H1 (cell line): ENCODE data around the gene RAN. TPM values are rescaled to one million over a fixed set of nuclear protein-coding genes. Genes with fewer than 3 reads are reported as not detected.

Source experiments
- CTCF ChIA-PET: fragments of 300-600 bp; sonication (Branson Sonifier 250); formaldehyde crosslinking; loops from one replicate; lab custom pipeline; 2021; ENCODE audit not compliant: partially characterized antibody; lab: Charles Lee
- POLR2A ChIA-PET: fragments of 300-600 bp; sonication (Branson Sonifier 250); formaldehyde crosslinking; loops from one replicate; lab custom pipeline; 2021; ENCODE audit warnings: inconsistent platforms; ENCODE audit not compliant: partially characterized antibody; lab: Charles Lee
- DNase-seq, 2 experiments: peaks; one replicate each; pipeline versions ENCODE4 v3.0.0 to v3.0.0-alpha.2; 2010 to 2022; ENCODE audit warnings: low spot score in 2 of 2, low read depth in 1 of 2, mixed read lengths in 1 of 2
- FAIRE-seq: peaks from 2 replicates; lab custom pipeline; 2011; peaks lifted over from hg19 to GRCh38; lab: Jason Lieb, UNC
- H2AFZ ChIP-seq: 2 replicates; pipeline ENCODE4 v1.8.1; 2012; ENCODE audit warnings: low read length, inconsistent platforms
- H2AK5ac ChIP-seq: 2 replicates; pipeline ENCODE4 v1.6.1; 2013; ENCODE audit warnings: low read depth, low read length
- H2BK120ac ChIP-seq: replicated peaks from 2 replicates; pipeline ENCODE3; 2013; ENCODE audit warnings: low read depth, low read length, inconsistent platforms
- H2BK12ac ChIP-seq: 2 replicates; pipeline ENCODE4 v1.6.1; 2013; ENCODE audit warnings: low read depth, low read length
- H2BK15ac ChIP-seq: 2 replicates; pipeline ENCODE4 v1.6.1; 2013; ENCODE audit warnings: low read length
- H2BK20ac ChIP-seq: 2 replicates; pipeline ENCODE4 v1.6.1; 2013; ENCODE audit warnings: low read length
- H2BK5ac ChIP-seq: 2 replicates; pipeline ENCODE4 v1.6.1; 2013; ENCODE audit warnings: low read depth, low read length
- H3K14ac ChIP-seq: 2 replicates; pipeline ENCODE4 v1.6.1; 2013; ENCODE audit warnings: inconsistent platforms; ENCODE audit not compliant: insufficient read length
- H3K18ac ChIP-seq: 2 replicates; pipeline ENCODE4 v1.6.1; 2013; ENCODE audit warnings: low read length; ENCODE audit errors: extremely low read depth
- H3K23ac ChIP-seq: 2 replicates; pipeline ENCODE4 v1.6.1; 2013; ENCODE audit warnings: inconsistent platforms; ENCODE audit not compliant: insufficient read length
- H3K23me2 ChIP-seq: 2 replicates; pipeline ENCODE4 v1.6.1; 2013; ENCODE audit warnings: low read depth, low read length
- H3K27ac ChIP-seq: 2 replicates; pipeline ENCODE4 v1.6.1; 2011; ENCODE audit warnings: low read depth, low read length, inconsistent platforms
- H3K27me3 ChIP-seq, 4 experiments: replicated peaks in 1 of 4; 1 replicate in 1 of 4; 2 replicates in 3 of 4; pipeline versions ENCODE4 v1.6.1 to v1.8.1; 2011 to 2013; ENCODE audit warnings: low read length in 3 of 4, mild to moderate bottlenecking in 3 of 4, inconsistent platforms in 2 of 4, mixed read lengths in 2 of 4, moderate library complexity in 1 of 4; ENCODE audit not compliant: control insufficient read depth in 3 of 4, insufficient read depth in 3 of 4; ENCODE audit errors: extremely low read depth in 1 of 4
- H3K36me3 ChIP-seq, 4 experiments: 2 replicates each; pipeline versions ENCODE4 v1.6.1 to v1.8.1; 2011 to 2013; ENCODE audit warnings: mild to moderate bottlenecking in 4 of 4, low read length in 3 of 4, moderate library complexity in 2 of 4, control low read depth in 1 of 4, inconsistent platforms in 1 of 4; ENCODE audit not compliant: insufficient read depth in 4 of 4, control insufficient read depth in 2 of 4
- H3K4ac ChIP-seq: replicated peaks from 2 replicates; pipeline ENCODE3; 2013; ENCODE audit warnings: low read length, low read depth, mixed read lengths, inconsistent platforms; ENCODE audit not compliant: insufficient read length
- H3K4me1 ChIP-seq, 4 experiments: replicated peaks in 1 of 4; 1 replicate in 1 of 4; 2 replicates in 3 of 4; pipeline versions ENCODE4 v1.6.1 to v1.8.1; 2011 to 2013; ENCODE audit warnings: low read length in 3 of 4, inconsistent platforms in 2 of 4, mixed read lengths in 1 of 4; ENCODE audit not compliant: insufficient read depth in 4 of 4, control insufficient read depth in 3 of 4
- H3K4me2 ChIP-seq, 2 experiments: 2 replicates each; pipeline versions ENCODE4 v1.6.1 to v1.8.1; 2011 to 2013; ENCODE audit warnings: low read depth in 2 of 2, low read length in 2 of 2, control low read depth in 1 of 2, inconsistent platforms in 1 of 2, mild to moderate bottlenecking in 1 of 2; ENCODE audit not compliant: insufficient read depth in 1 of 2
- H3K4me3 ChIP-seq, 4 experiments: fragments of 200-600, 300-600 bp in 1 of 4; sonication (generic), shearing (Covaris generic), sonication (Bioruptor Twin) in 1 of 4; 2 replicates each; pipeline versions ENCODE4 v1.5.1 to v1.8.1; 2011 to 2016; ENCODE audit warnings: low read length in 4 of 4, low read depth in 3 of 4, control low read depth in 2 of 4, inconsistent platforms in 2 of 4, mild to moderate bottlenecking in 2 of 4, mixed read lengths in 1 of 4, moderate library complexity in 1 of 4; ENCODE audit not compliant: insufficient read depth in 2 of 4; ENCODE audit errors: extremely low read depth in 1 of 4
- H3K56ac ChIP-seq: replicated peaks from 2 replicates; pipeline ENCODE3; 2013; ENCODE audit warnings: low read depth, mild to moderate bottlenecking, mixed read lengths, low read length, inconsistent platforms; ENCODE audit not compliant: insufficient read length
- H3K79me1 ChIP-seq: 2 replicates; pipeline ENCODE4 v1.6.1; 2013; ENCODE audit warnings: low read depth, low read length, control low read depth
- H3K79me2 ChIP-seq, 2 experiments: 2 replicates each; pipeline versions ENCODE4 v1.6.1 to v1.8.1; 2012 to 2013; ENCODE audit warnings: low read length in 2 of 2, mild to moderate bottlenecking in 2 of 2, inconsistent platforms in 1 of 2; ENCODE audit not compliant: insufficient read depth in 2 of 2, control insufficient read depth in 1 of 2
- H3K9ac ChIP-seq, 4 experiments: replicated peaks in 1 of 4; 1 replicate in 1 of 4; 2 replicates in 3 of 4; pipeline versions ENCODE4 v1.6.1 to v1.8.1; 2011 to 2013; ENCODE audit warnings: low read depth in 3 of 4, low read length in 3 of 4, control low read depth in 2 of 4, mild to moderate bottlenecking in 2 of 4, moderate library complexity in 2 of 4, inconsistent platforms in 1 of 4; ENCODE audit errors: extremely low read depth in 1 of 4
- H3K9me3 ChIP-seq, 2 experiments: 2 replicates each; pipeline versions ENCODE4 v1.6.1 to v1.8.1; 2012 to 2013; ENCODE audit warnings: mild to moderate bottlenecking in 2 of 2, moderate library complexity in 2 of 2, control low read depth in 1 of 2, inconsistent platforms in 1 of 2, low read depth in 1 of 2, low read length in 1 of 2, mixed read lengths in 1 of 2; ENCODE audit not compliant: insufficient read depth in 2 of 2
- H4K20me1 ChIP-seq, 2 experiments: replicated peaks in 1 of 2; 2 replicates each; pipeline versions ENCODE3 to v1.8.1; 2011 to 2013; ENCODE audit warnings: inconsistent platforms in 2 of 2, low read length in 2 of 2, mild to moderate bottlenecking in 1 of 2; ENCODE audit not compliant: insufficient read depth in 2 of 2, control insufficient read depth in 1 of 2
- H4K5ac ChIP-seq: 2 replicates; pipeline ENCODE4 v1.6.1; 2013; ENCODE audit warnings: low read length, low read depth, mixed read lengths, inconsistent platforms; ENCODE audit not compliant: insufficient read length
- H4K8ac ChIP-seq: 2 replicates; pipeline ENCODE4 v1.8.0; 2013; ENCODE audit warnings: mild to moderate bottlenecking, moderate library complexity, low read length, inconsistent platforms; ENCODE audit not compliant: insufficient read depth; ENCODE audit errors: extremely low read depth
- H4K91ac ChIP-seq: replicated peaks from 2 replicates; pipeline ENCODE3; 2013; ENCODE audit warnings: low read length, mixed read lengths, inconsistent platforms; ENCODE audit not compliant: insufficient read length
- ASH2L ChIP-seq: fragments of 200-600, 300-600 bp; sonication (generic); IDR thresholded peaks from one replicate; pipeline ENCODE4 v1.7.1; 2017; ENCODE audit warnings: low read length
- BCL11A ChIP-seq, 2 experiments: IDR thresholded peaks; one replicate each; pipeline ENCODE4 v1.6.1; 2011; ENCODE audit warnings: low read depth in 2 of 2, low read length in 2 of 2, mild to moderate bottlenecking in 2 of 2
- EZH2 ChIP-seq: fragments of 200-600 bp; sonication (generic); IDR thresholded peaks from 2 replicates; pipeline ENCODE4 v1.7.1; 2012; ENCODE audit warnings: low read depth, mild to moderate bottlenecking, moderate library complexity, low read length, inconsistent platforms; ENCODE audit not compliant: severe bottlenecking
- POU5F1 ChIP-seq: IDR thresholded peaks from 2 replicates; pipeline ENCODE4 v1.6.1; 2011; ENCODE audit warnings: low read depth, mild to moderate bottlenecking, low read length, moderate library complexity
- RBBP5 ChIP-seq: IDR thresholded peaks from 2 replicates; pipeline ENCODE4 v1.7.1; 2012; ENCODE audit warnings: low read depth, mild to moderate bottlenecking, inconsistent platforms, low read length, moderate library complexity, borderline replicate concordance
- RXRA ChIP-seq: IDR thresholded peaks from 2 replicates; pipeline ENCODE4 v1.6.1; 2011; ENCODE audit warnings: low read depth, mild to moderate bottlenecking, low read length, moderate library complexity; ENCODE audit not compliant: insufficient read depth
- SIN3A ChIP-seq, 2 experiments: IDR thresholded peaks in 1 of 2; conservative IDR thresholded peaks in 1 of 2; 2 replicates each; pipeline ENCODE4 v1.6.1; 2011 to 2012; ENCODE audit warnings: low read length in 2 of 2, improper control_type of control experiment in 1 of 2, low read depth in 1 of 2, mild to moderate bottlenecking in 1 of 2
- SIX5 ChIP-seq: IDR thresholded peaks from 2 replicates; pipeline ENCODE4 v1.6.1; 2011; ENCODE audit warnings: mild to moderate bottlenecking, low read depth, low read length
- SP1 ChIP-seq: IDR thresholded peaks from 2 replicates; pipeline ENCODE4 v1.6.1; 2011; ENCODE audit warnings: low read depth, low read length
- SRF ChIP-seq: IDR thresholded peaks from 2 replicates; pipeline ENCODE4 v1.6.1; 2011; ENCODE audit warnings: mild to moderate bottlenecking, low read depth, low read length, moderate library complexity
- TAF1 ChIP-seq: IDR thresholded peaks from 2 replicates; pipeline ENCODE4 v1.6.1; 2011; ENCODE audit warnings: mild to moderate bottlenecking, low read depth, low read length
- ZNF274 ChIP-seq: IDR thresholded peaks from 2 replicates; pipeline ENCODE4 v1.7.0; 2012; ENCODE audit warnings: low read length, borderline replicate concordance; ENCODE audit errors: extremely low read depth
- WGBS, 2 experiments: shearing (Covaris generic) in 1 of 2; methylation state at CpG; one replicate each; pipeline versions ENCODE4 v1.1.6 to v1.1.7; 2013 to 2015; ENCODE audit warnings: low lambda C conversion rate in 2 of 2, mixed read lengths in 2 of 2, inconsistent platforms in 1 of 2, low coverage in 1 of 2, missing lambda C conversion rate in 1 of 2; ENCODE audit not compliant: insufficient replicate concordance in 2 of 2, insufficient coverage in 1 of 2, insufficient read length in 1 of 2; ENCODE audit errors: extremely low coverage in 1 of 2, missing lambda C conversion rate in 1 of 2; 5-methylcytosine and 5-hydroxymethylcytosine counted together
- polyA plus RNA-seq, 7 experiments: library from polyadenylated mRNA; depleted of rRNA in 3 of 7; stranded (reverse) in 5 of 7; unstranded in 2 of 7; fragments of >200 nt in 5 of 7; fragments of 200-250 nt in 2 of 7; gene quantifications; 1 replicate in 5 of 7; 2 replicates in 1 of 7; 4 replicates in 1 of 7; pipeline versions ENCODE4 v1.2.1 to v1.2.3, GENCODE V29; 2011 to 2013; ENCODE audit warnings: missing spikeins in 2 of 7, mixed read lengths in 2 of 7
- total RNA-seq: library from RNA; stranded (reverse); fragmentation: NEBNext Ultra II Directional; extraction: Animal tissue kit (Norgen Biotek cat#: 25700); gene quantifications from 2 replicates; pipeline ENCODE4 v1.2.1, GENCODE V29; 2021
- TF ChIP-seq, protein P1 (sequence below): IDR thresholded peaks from 2 replicates; pipeline ENCODE4 v1.6.1; 2012; ENCODE audit warnings: inconsistent platforms

The RAN gene
- total and polyA plus RNA-seq, 2 of the 8 experiments (the other 6 are each of a cell fraction or from before 2014, with no cell fraction given): 2,064 to 2,203 TPM

DNA sequence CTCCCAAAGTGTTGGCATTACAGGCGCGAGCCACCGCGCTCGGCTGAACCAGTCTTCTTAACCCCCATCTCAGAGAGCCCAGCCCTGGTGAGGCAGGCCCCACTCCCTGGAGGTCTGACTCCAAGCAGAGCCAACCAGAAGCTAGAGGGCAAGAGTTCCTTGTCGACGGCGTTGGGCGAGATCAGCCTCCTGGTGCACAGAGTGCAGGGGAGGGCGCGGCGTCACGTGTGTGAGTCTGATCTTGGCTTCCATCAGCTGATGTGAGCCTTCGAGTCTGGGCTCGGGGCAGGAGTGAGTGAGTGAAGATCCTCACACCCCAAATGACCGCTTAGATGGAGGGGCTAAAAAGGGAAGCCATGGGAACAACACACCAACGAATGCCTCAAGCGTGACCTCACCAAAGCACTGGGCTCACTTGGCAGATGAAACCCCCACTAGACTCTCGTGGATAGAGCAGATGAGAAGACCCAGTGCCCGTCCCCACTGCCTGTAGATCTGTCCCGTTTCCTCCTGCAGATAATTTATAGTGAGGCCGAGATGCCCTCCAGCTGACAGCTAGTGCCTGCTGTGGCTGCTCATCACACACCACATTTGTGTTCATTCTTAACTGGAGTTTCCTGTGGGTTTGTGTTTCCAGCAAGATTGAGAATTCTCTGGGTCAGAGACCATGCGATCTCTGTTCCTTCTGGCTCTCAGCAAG lies 53.2 kb downstream of the RAN start:
- Histone ChIP-seq H2AFZ (peak overlapping the region; percentile 41; the same call in 1 of the 2 replicates), H3K79me1 (no peaks in the 10 kb centered on the region), H3K4me2 (no peak overlapping the region), H3K14ac (no peak overlapping the region), H3K23ac (no peak overlapping the region), H4K8ac (no peak overlapping the region), H3K79me2 (no peaks in the 10 kb centered on the region), H3K23me2 (no peaks in the 10 kb centered on the region), H3K9ac (no peak overlapping the region), H3K4me3 (no peak overlapping the region), H4K20me1 (no peaks in the 10 kb centered on the region), H4K91ac (no peak overlapping the region), H3K36me3 (no peaks in the 10 kb centered on the region), H3K9me3 (no peaks in the 10 kb centered on the region; a peak in 1 of 4 replicates), H2BK15ac (no peak overlapping the region), H2BK12ac (no peak overlapping the region), H3K56ac (no peak overlapping the region), H3K4me1 (peaks cover 0 to 2% (median 0%) of the 10 kb centered on the region in 4 experiments; a peak in 1 of 7 replicates), H2BK20ac (no peak overlapping the region), H3K4ac (no peak overlapping the region), H3K27ac (no peak overlapping the region), H4K5ac (no peak overlapping the region), H2BK5ac (no peak overlapping the region), H2AK5ac (no peak overlapping the region), H3K18ac (no peak overlapping the region), H2BK120ac (no peak overlapping the region), H3K27me3 (peaks cover 0 to 3% (median 0%) of the 10 kb centered on the region in 4 experiments; a peak in 1 of 7 replicates)
- DNase-seq (no peak), FAIRE-seq (no peak)
- CTCF ChIA-PET: interaction anchor here (0.9 to 1.5 kb wide), 4 partner anchors 9 to 207 kb away, joined by 3 to 6 read pairs (median 4); no protein-coding TSS in a partner anchor
- POLR2A ChIA-PET: interaction anchor here (0.9 kb wide), 1 partner anchor 9 kb away, joined by 3 read pairs; no protein-coding TSS in a partner anchor
- WGBS, 2 experiments: 92% methylated on average over 22 of the region's 23 CpGs; no CpG with 5 or more reads in 1 of the 2 experiments
- TF ChIP-seq SP1 (no peak), RXRA (no peak), SIX5 (no peak), POU5F1 (no peak), TAF1 (no peak), SRF (no peak), EZH2 (no peak), RBBP5 (no peak), ZNF274 (no peak), SIN3A (conservative IDR thresholded peaks at IDR 0.05 in 1 of 2, IDR thresholded peaks at IDR 0.05 in 1 of 2; ENCODE audit: low read depth in 1 of 2, low read length in 2 of 2) (no peak), ASH2L (no peak), BCL11A (IDR thresholded peaks at IDR 0.05; ENCODE audit: low read depth in 2 of 2, low read length in 2 of 2) (no peak)
- TF ChIP-seq, protein P1, sequence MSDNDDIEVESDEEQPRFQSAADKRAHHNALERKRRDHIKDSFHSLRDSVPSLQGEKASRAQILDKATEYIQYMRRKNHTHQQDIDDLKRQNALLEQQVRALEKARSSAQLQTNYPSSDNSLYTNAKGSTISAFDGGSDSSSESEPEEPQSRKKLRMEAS: no peak
